Iris pigment epithelial cell (primary cell): ENCODE results near the gene MTCL1.

Experiments
- DNase-seq: peaks from one replicate; pipeline ENCODE4 v3.0.0-alpha.2; 2011; ENCODE audit warnings: low read depth

Gene MTCL1

DNA sequence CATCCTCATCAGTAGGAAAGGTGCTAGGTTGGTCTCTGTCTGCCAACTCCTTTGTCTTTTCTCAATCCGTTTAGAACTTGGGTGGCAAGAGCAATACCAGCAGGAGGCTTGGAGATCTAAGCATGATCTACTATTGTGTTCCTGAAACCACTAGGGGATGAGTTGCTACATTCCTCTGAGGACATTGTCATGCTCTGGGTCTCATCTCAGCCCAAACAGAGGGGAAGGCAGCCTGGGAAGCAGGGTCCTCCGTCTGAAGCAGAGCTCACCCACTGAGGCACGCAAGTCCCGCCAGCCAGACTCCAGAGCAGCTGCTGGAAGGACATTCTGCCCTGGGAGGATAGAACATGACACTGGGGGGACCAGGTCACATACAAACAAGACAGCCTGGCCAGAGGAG lies 162.9 kb downstream of the MTCL1 start:
- DNase-seq = no peak

DNA sequence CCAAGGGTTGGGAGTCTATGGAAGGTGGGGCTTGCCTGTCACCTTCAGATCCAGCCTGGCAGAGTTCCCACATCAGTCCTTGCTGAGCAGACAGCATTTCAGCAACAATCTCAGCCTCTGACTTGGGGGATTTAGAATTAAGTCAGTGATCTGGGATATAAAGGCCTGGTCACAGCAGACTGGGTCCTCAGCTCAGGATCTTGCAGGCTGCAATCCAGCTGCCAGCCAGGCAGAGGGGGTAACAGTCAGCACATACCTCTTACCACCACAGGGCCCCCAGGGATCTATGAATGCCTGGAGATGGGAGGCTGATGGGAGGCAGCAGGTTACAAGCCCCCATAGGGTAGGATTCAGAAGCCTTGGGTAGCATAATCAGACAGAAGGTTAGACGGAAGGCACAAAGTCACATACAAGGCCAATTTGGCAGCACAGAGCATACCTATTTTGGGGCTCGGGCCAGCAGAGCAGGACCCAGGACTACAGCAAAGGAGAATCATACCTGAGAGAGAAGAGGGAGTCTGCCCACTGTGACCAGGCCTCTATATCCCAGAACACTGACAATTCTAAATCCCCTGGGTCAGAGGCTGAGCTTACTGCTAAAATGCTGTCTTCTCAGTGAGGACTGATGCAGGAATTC lies 163.5 kb downstream of the MTCL1 start:
- DNase-seq = no peak

DNA sequence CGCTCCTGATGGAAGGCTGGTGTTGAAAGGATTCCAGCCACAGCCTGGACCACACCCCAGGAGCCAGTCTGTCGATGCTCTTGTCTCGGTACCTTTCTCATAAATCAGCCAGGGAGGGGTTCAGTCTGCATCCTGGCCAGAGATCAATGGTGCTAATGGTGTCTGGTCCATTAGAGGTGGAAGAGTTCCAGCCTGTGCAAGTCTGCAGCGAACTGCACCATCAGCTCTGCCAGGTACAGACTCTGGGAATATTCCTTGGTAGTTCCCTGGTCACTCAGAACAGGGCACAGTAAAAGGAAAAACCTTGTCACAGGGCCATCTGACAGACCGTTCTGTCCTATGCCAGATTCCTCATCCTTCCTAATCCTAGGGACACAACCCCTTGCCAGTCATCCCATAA lies 164.3 kb downstream of the MTCL1 start:
- DNase-seq = no peak

DNA sequence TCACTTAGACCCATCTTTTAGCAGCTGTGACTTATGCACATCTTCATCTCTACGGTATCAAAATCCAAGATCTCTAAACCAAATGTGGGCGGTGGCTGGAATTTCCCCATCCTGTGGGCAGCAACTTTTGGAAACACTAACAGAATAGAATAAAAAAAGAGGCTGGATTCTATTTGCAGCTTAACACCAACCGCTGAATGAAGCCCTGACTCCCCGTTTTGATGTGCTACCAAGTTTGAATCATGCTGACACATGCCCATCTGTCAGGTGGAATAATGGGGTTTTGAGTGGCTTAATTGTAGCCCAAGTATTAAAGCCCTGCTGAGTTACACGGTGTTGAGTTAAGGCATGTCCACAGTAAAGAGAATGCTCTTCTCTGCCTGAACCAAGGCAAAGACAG lies 165.2 kb downstream of the MTCL1 start:
- no peak for DNase-seq

DNA sequence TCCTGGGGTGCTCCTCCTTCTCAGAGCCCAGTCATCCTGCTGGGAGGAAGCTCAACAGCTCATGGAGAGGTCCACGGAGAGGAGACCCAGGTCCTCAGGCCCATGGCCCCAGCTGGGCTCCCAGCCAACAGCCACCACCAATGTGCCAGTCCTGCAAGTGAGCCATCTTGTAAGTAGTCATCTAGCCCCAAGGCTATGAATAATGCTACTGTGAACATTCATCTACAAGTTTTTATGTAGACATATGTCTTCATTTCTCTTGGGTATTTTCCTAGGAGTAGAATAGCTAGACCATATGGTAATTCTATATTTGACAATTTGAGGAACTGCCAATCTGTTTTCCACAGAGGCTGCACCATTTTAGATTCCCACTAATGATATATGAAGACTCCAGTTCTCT lies 166.1 kb downstream of the MTCL1 start:
- no peak for DNase-seq

DNA sequence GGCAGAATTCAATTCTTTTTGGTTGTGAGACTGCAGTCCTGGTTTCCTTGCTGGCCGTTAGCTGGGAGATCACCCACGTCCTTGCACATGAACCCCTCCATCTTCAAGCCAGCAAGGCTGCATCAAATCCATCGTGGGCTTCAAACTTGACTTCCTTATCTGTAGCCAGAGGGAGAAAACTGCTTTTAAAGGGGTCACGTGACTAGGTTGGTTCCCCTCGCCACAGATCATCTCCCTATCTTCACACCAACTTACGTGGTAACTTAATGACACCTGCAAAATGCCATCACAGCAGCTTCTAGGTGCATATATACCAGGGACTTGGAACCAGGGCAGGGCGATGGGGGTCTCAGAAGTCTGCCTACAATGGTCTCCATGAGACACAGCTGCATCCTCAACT lies 169.5 kb downstream of the MTCL1 start:
- DNase-seq = no peak

DNA sequence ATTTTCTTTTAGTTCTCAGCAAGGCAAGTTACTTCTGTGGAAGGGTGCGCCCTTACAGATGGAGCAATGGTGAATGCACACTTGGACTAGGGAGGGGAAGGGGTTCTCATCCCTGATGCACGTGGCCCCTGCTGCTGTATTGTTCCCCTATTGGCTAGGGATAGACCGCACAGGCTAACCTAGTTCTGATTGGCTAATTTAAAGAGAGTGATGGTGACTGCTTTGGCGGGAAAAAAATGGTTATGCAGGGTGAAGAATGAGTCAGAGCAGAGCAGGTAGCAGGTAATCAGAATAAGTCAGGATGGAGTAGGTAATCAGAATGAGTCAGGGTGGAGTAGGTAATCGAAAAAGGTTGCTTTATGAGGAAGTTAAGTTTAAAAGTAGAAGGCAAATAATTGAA lies 171.5 kb downstream of the MTCL1 start:
- no peak for DNase-seq

DNA sequence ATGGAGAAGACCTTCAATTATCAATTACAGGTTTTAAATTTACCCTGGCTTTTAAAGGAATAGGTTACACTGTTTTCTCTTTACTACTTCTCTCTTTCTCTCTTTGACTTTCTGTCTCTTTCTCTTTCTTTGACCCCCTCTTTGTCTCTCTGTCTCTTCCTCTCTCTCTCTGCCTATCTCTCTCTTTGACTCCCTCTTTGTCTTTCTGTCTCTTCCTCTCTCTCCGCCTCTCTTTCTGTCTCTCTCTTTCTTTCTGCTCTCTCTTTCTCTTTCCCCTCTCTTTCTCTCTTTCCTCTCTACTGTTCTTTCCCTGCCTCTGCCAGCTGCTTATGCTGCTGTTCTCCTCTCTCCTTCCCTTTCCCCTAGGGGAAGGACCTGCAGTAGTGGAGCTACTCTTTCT lies 175.7 kb downstream of the MTCL1 start:
- DNase-seq = no peak
